ENCODE measurements around the gene AKAP14. TPM values are rescaled to one million over a fixed set of nuclear protein-coding genes. Genes with fewer than 3 reads are reported as not detected.
A peak's percentile ranks its signal among the peaks of the same experiment; 100 is the strongest.
"Not testable (repeated sequence)": the region's sequence is repeated elsewhere in the genome, so short reads cannot be mapped to it uniquely, and the experiment has no call there.

Gene AKAP14
- total RNA-seq, 2 experiments from 2014 or later: not detected

GRCh38 chrX:119942831-119943184 lies 47.1 kb downstream of the AKAP14 start:
- Mint-ChIP-seq H3K9me3 (no peaks in the 10 kb centered on the region), H3K27ac (peak overlapping the region; percentile 94), H3K4me3 (peak overlapping the region; percentile 92), H3K27me3 (peaks cover 2% of the 10 kb centered on the region), H3K36me3 (ENCODE audit: low read depth) (peaks cover 2% of the 10 kb centered on the region), H3K4me1 (peaks cover 22% of the 10 kb centered on the region)
- ChIA-PET CTCF (interaction anchor here (1.5 kb wide), 1 partner anchor 14 kb away, joined by 3 read pairs; no protein-coding TSS in a partner anchor), POLR2A (no interaction called here)
- peak; percentile 9 for DNase-seq

GRCh38 chrX:119943185-119943988 lies 47.7 kb downstream of the AKAP14 start, which contains the start of gene NKAP:
Gene NKAP, minus strand, starts transcription at chrX:119943751. Its CDS starts 146 bp downstream, at chrX:119943605.
- ChIA-PET POLR2A (no interaction called here), CTCF (interaction anchor here (0.6 to 1.5 kb wide), 2 partner anchors 14 to 16 kb away, joined by 3 read pairs; no protein-coding TSS in a partner anchor)
- peak; percentile 79 for DNase-seq
- Mint-ChIP-seq H3K4me3 (peak within 1 kb of the TSS; percentile 92), H3K9me3 (no peaks in the 10 kb centered on the region), H3K27ac (peak within 1 kb of the TSS; percentile 94), H3K36me3 (ENCODE audit: low read depth) (peaks cover 2% of the 10 kb centered on the region), H3K4me1 (peaks cover 22% of the 10 kb centered on the region), H3K27me3 (peaks cover 3% of the 10 kb centered on the region)

- no peak for DNase-seq
- Mint-ChIP-seq H3K9me3 (no peaks in the 10 kb centered on the region), H3K36me3 (ENCODE audit: low read depth) (peaks cover 2% of the 10 kb centered on the region), H3K4me1 (peaks cover 22% of the 10 kb centered on the region), H3K27ac (no peak overlapping the region), H3K4me3 (no peak overlapping the region), H3K27me3 (peaks cover 14% of the 10 kb centered on the region)
- CTCF ChIA-PET: interaction anchor here (0.6 kb wide), 1 partner anchor 258 kb away, joined by 5 read pairs; no protein-coding TSS in a partner anchor
- POLR2A ChIA-PET: no interaction called here
These were observed 49.8 kb downstream of the AKAP14 start for GRCh38 chrX:119945481-119945880.

- Mint-ChIP-seq H3K36me3 (ENCODE audit: low read depth) (no peaks in the 10 kb centered on the region), H3K27ac (no peak overlapping the region), H3K4me1 (peaks cover 6% of the 10 kb centered on the region), H3K4me3 (no peak overlapping the region), H3K27me3 (peaks cover 21% of the 10 kb centered on the region), H3K9me3 (no peaks in the 10 kb centered on the region)
- ChIA-PET POLR2A (no interaction called here), CTCF (interaction anchor here (0.8 to 0.9 kb wide), 2 partner anchors 32 to 338 kb away, joined by 3 to 4 read pairs; no protein-coding TSS in a partner anchor)
- no peak for DNase-seq
These were observed 52.7 kb downstream of the AKAP14 start for GRCh38 chrX:119948381-119948780.

GRCh38 chrX:119954374-119954773 lies 58.7 kb downstream of the AKAP14 start:
- H3K4me3 Mint-ChIP-seq: no peak overlapping the region
- H3K9me3 Mint-ChIP-seq: no peaks in the 10 kb centered on the region
- no peaks in the 10 kb centered on the region for H3K36me3 Mint-ChIP-seq (ENCODE audit: low read depth)
- peaks cover 40% of the 10 kb centered on the region for H3K27me3 Mint-ChIP-seq
- DNase-seq: no peak
- no peak overlapping the region for H3K27ac Mint-ChIP-seq
- ChIA-PET POLR2A (no interaction called here), CTCF (no interaction called here)
- H3K4me1 Mint-ChIP-seq: peaks cover 19% of the 10 kb centered on the region

GRCh38 chrX:119955807-119956570 lies 60.3 kb downstream of the AKAP14 start:
- CTCF ChIA-PET; H3K9me3 Mint-ChIP-seq; POLR2A ChIA-PET; H3K4me3 Mint-ChIP-seq; H3K36me3 Mint-ChIP-seq (ENCODE audit: low read depth): not testable (repeated sequence)
- Mint-ChIP-seq H3K4me1 (peaks cover 19% of the 10 kb centered on the region), H3K27me3 (peaks cover 50% of the 10 kb centered on the region), H3K27ac (peak overlapping the region; percentile 46)
- DNase-seq: peak; percentile 61

GRCh38 chrX:119960625-119961024 lies 64.9 kb downstream of the AKAP14 start:
- no peak overlapping the region for H3K27ac Mint-ChIP-seq
- peaks cover 41% of the 10 kb centered on the region for H3K27me3 Mint-ChIP-seq
- H3K36me3 Mint-ChIP-seq (ENCODE audit: low read depth): peaks cover 3% of the 10 kb centered on the region
- no peak overlapping the region for H3K4me3 Mint-ChIP-seq
- no peak for DNase-seq
- peaks cover 13% of the 10 kb centered on the region for H3K4me1 Mint-ChIP-seq
- no peaks in the 10 kb centered on the region for H3K9me3 Mint-ChIP-seq
- ChIA-PET CTCF (no interaction called here), POLR2A (no interaction called here)

- H3K27ac Mint-ChIP-seq; H3K36me3 Mint-ChIP-seq (ENCODE audit: low read depth); H3K4me3 Mint-ChIP-seq; H3K4me1 Mint-ChIP-seq; H3K9me3 Mint-ChIP-seq; CTCF ChIA-PET; DNase-seq; POLR2A ChIA-PET: not testable (repeated sequence)
- H3K27me3 Mint-ChIP-seq: peaks cover 15% of the 10 kb centered on the region
These were observed 71.1 kb downstream of the AKAP14 start for GRCh38 chrX:119966837-119967236.

Other genes starting within 250 kb of the AKAP14 start
- 100 to 1,000 TPM; 298 to 329 TPM for gene SEPTIN6, start 202.7 kb upstream of the AKAP14 start, total RNA-seq
- gene SOWAHD, start 137.3 kb upstream of the AKAP14 start, total RNA-seq: 1 to 10 TPM; 3.1 to 3.3 TPM
- 1,000 to 10,000 TPM; 1,629 to 1,903 TPM for gene RPL39, start 104.3 kb upstream of the AKAP14 start, total RNA-seq
- 10 to 100 TPM; 11.8 to 12.3 TPM for gene UPF3B, start 42.9 kb upstream of the AKAP14 start, total RNA-seq
- 10 to 100 TPM; 28.8 to 30.4 TPM for gene RNF113A, start 24.2 kb upstream of the AKAP14 start, total RNA-seq
- 100 to 1,000 TPM in 1 of 2 experiments, 10 to 100 TPM in 1; 64.9 to 104 TPM for gene NDUFA1, start 24.1 kb upstream of the AKAP14 start, total RNA-seq
- gene NKAP, start 47.9 kb downstream of the AKAP14 start, total RNA-seq: 1 to 10 TPM; 7.3 to 8.4 TPM
- gene RHOXF2B, start 181.8 kb downstream of the AKAP14 start, total RNA-seq: not detected
- not detected for gene RHOXF1, start 220.0 kb downstream of the AKAP14 start, total RNA-seq

Data from activated CD4-positive, alpha-beta T cell treated with anti-CD3 and anti-CD28 coated beads, Interleukin-2, amount 10 ng/mL, durations not matched to agents 7 days and 5 days (primary cell).